GM23248 (cell line): Measurements from ENCODE around the gene NCOA7. TPM values are rescaled to one million over a fixed set of nuclear protein-coding genes. Genes with fewer than 3 reads are reported as not detected.

Experiments
- DNase-seq: peaks from one replicate; pipeline ENCODE4 v3.0.0-alpha.2; 2015
- H2AFZ ChIP-seq: fragments of 200-600 bp; sonication (generic); 2 replicates; pipeline ENCODE4 v1.6.1; 2016; ENCODE audit warnings: antibody characterized with exemption
- H3F3A ChIP-seq: fragments of 200-600 bp; sonication (generic); 2 replicates; pipeline ENCODE4 v1.6.1; 2016; ENCODE audit warnings: mild to moderate bottlenecking, antibody characterized with exemption, mixed run types; ENCODE audit not compliant: insufficient read depth
- H3K27ac ChIP-seq: fragments of 200-600 bp; sonication (generic); 2 replicates; pipeline ENCODE4 v1.5.1; 2016; ENCODE audit warnings: mild to moderate bottlenecking
- H3K27me3 ChIP-seq: fragments of 200-600 bp; sonication (generic); replicated peaks from 2 replicates; pipeline ENCODE4 v1.6.1; 2016; ENCODE audit warnings: mild to moderate bottlenecking; ENCODE audit not compliant: insufficient read depth
- H3K36me3 ChIP-seq: fragments of 200-600 bp; sonication (generic); 2 replicates; pipeline ENCODE4 v1.6.1; 2016; ENCODE audit warnings: low read depth, mild to moderate bottlenecking
- H3K4me1 ChIP-seq: fragments of 200-600 bp; sonication (generic); 2 replicates; pipeline ENCODE4 v1.6.1; 2016; ENCODE audit warnings: mild to moderate bottlenecking; ENCODE audit not compliant: insufficient read depth
- H3K4me2 ChIP-seq: fragments of 200-600 bp; sonication (generic); one replicate; pipeline ENCODE4 v1.6.1; 2016; ENCODE audit warnings: mild to moderate bottlenecking; ENCODE audit not compliant: unreplicated experiment
- H3K4me3 ChIP-seq: fragments of 200-600 bp; sonication (generic); 2 replicates; pipeline ENCODE4 v1.5.1; 2016; ENCODE audit warnings: mild to moderate bottlenecking
- H3K79me2 ChIP-seq: fragments of 200-600 bp; sonication (generic); 2 replicates; pipeline ENCODE4 v1.6.1; 2016; ENCODE audit warnings: mild to moderate bottlenecking; ENCODE audit not compliant: insufficient read depth
- H3K9ac ChIP-seq: fragments of 200-600 bp; sonication (generic); 2 replicates; pipeline ENCODE4 v1.6.1; 2016; ENCODE audit warnings: mild to moderate bottlenecking
- H3K9me2 ChIP-seq: fragments of 200-600 bp; sonication (generic); 2 replicates; pipeline ENCODE4 v1.6.1; 2016; ENCODE audit warnings: mixed run types, mild to moderate bottlenecking, moderate library complexity; ENCODE audit not compliant: insufficient read depth
- H3K9me3 ChIP-seq: fragments of 200-600 bp; sonication (generic); one replicate; pipeline ENCODE4 v1.6.1; 2017; ENCODE audit warnings: low read depth
- H4K20me1 ChIP-seq: fragments of 200-600 bp; sonication (generic); 2 replicates; pipeline ENCODE4 v1.6.0; 2016; ENCODE audit not compliant: insufficient read depth
- EZH2 ChIP-seq: fragments of 200-600 bp; sonication (generic); IDR thresholded peaks from 2 replicates; pipeline ENCODE4 v1.6.1; 2018; ENCODE audit warnings: antibody characterized with exemption, mild to moderate bottlenecking; ENCODE audit not compliant: insufficient read depth, poor library complexity, severe bottlenecking
- EZH2phosphoT487 ChIP-seq: fragments of 200-600 bp; sonication (generic); IDR thresholded peaks from 2 replicates; pipeline ENCODE4 v1.6.1; 2018; ENCODE audit warnings: antibody characterized with exemption, moderate library complexity, mild to moderate bottlenecking, low read depth; ENCODE audit not compliant: insufficient read depth
- WGBS, 2 experiments: methylation state at CpG; one replicate each; pipeline ENCODE4 v1.1.6; 2015 to 2017; ENCODE audit warnings: low lambda C conversion rate in 2 of 2, low coverage in 1 of 2; ENCODE audit errors: missing lambda C conversion rate in 2 of 2; 5-methylcytosine and 5-hydroxymethylcytosine counted together
- in situ Hi-C: fragments of 300-500 bp; cut with MboI; formaldehyde crosslinking; loops from 2 replicates; pipeline ENCODE4 v1.15.0; 2020
- polyA plus RNA-seq: library from polyadenylated mRNA; unstranded; fragments of >200 nt; fragmentation: Nextera tagmentation; extraction: Ambion mirVana; gene quantifications from 2 replicates; pipeline ENCODE4 v1.2.1, GENCODE V29; 2016
- total RNA-seq: library from RNA; depleted of rRNA; stranded (reverse); fragments of >200 nt; shearing (Covaris generic); gene quantifications from 2 replicates; pipeline ENCODE4 v1.2.3, GENCODE V29; 2014

Gene NCOA7
- total and polyA plus RNA-seq, 2 experiments from 2014 or later, result 9.5 to 10.2 TPM

GRCh38 chr6:125809570-125810170 is 18.9 kb downstream of the NCOA7 start:
- no peaks in the 10 kb centered on the region for H3K36me3 ChIP-seq
- H3K79me2 ChIP-seq, result peaks cover 20% of the 10 kb centered on the region
- in situ Hi-C loops, result no loop called here
- no peaks in the 10 kb centered on the region for H4K20me1 ChIP-seq
- H3K27ac ChIP-seq, result no peak overlapping the region
- H3F3A ChIP-seq, result peaks cover 25% of the 10 kb centered on the region
- H2AFZ ChIP-seq, result no peak overlapping the region
- H3K9me2 ChIP-seq, result peaks cover 4% of the 10 kb centered on the region; the same call in 1 of the 2 replicates
- no peak overlapping the region for H3K4me3 ChIP-seq
- 91 to 92% methylated on average over 3 of the region's 3 CpGs for WGBS, 2 experiments
- TF ChIP-seq EZH2phosphoT487 (no peak), EZH2 (no peak)
- peaks cover 20% of the 10 kb centered on the region for H3K4me1 ChIP-seq
- H3K9me3 ChIP-seq, result no peaks in the 10 kb centered on the region
- DNase-seq, result no peak
- H3K9ac ChIP-seq, result no peak overlapping the region
- no peak overlapping the region for H3K4me2 ChIP-seq
- no peaks in the 10 kb centered on the region for H3K27me3 ChIP-seq

- Histone ChIP-seq H3K79me2 (peaks cover 20% of the 10 kb centered on the region), H3K4me2 (no peak overlapping the region), H3K36me3 (no peaks in the 10 kb centered on the region), H3K9me2 (peaks cover 4% of the 10 kb centered on the region; the same call in 1 of the 2 replicates), H2AFZ (no peak overlapping the region), H3F3A (peaks cover 25% of the 10 kb centered on the region), H3K9ac (no peak overlapping the region), H3K27me3 (no peaks in the 10 kb centered on the region), H3K4me3 (no peak overlapping the region), H3K27ac (no peak overlapping the region), H3K4me1 (peaks cover 28% of the 10 kb centered on the region), H3K9me3 (no peaks in the 10 kb centered on the region), H4K20me1 (no peaks in the 10 kb centered on the region)
- WGBS, 2 experiments, result 95 to 98% methylated on average over 1 of the region's 1 CpG
- TF ChIP-seq EZH2 (no peak), EZH2phosphoT487 (no peak)
- in situ Hi-C loops, result no loop called here
- no peak for DNase-seq
Measured at GRCh38 chr6:125810445-125810844, 19.7 kb downstream of the NCOA7 start.

GRCh38 chr6:125811259-125811658 is 20.5 kb downstream of the NCOA7 start:
- Histone ChIP-seq H3K9me2 (peaks cover 4% of the 10 kb centered on the region; the same call in 1 of the 2 replicates), H3K36me3 (no peaks in the 10 kb centered on the region), H3K4me2 (no peak overlapping the region), H3K4me1 (peaks cover 29% of the 10 kb centered on the region), H4K20me1 (no peaks in the 10 kb centered on the region), H2AFZ (no peak overlapping the region), H3K27ac (no peak overlapping the region), H3K79me2 (peaks cover 20% of the 10 kb centered on the region), H3F3A (peaks cover 25% of the 10 kb centered on the region), H3K9me3 (no peaks in the 10 kb centered on the region), H3K27me3 (no peaks in the 10 kb centered on the region), H3K4me3 (no peak overlapping the region), H3K9ac (no peak overlapping the region)
- in situ Hi-C loops, result no loop called here
- no peak for DNase-seq
- TF ChIP-seq EZH2 (no peak), EZH2phosphoT487 (no peak)
- WGBS, 2 experiments, result 88 to 90% methylated on average over 5 of the region's 5 CpGs

GRCh38 chr6:125812394-125813292 is 21.9 kb downstream of the NCOA7 start:
- WGBS, 2 experiments, result 19 to 20% methylated on average over 10 of the region's 10 CpGs
- H3K4me3 ChIP-seq, result peak overlapping the region; percentile 69
- H3K79me2 ChIP-seq, result peaks cover 20% of the 10 kb centered on the region
- peak overlapping the region; percentile 82 for H3K27ac ChIP-seq
- H3F3A ChIP-seq, result peaks cover 29% of the 10 kb centered on the region
- in situ Hi-C loops, result no loop called here
- TF ChIP-seq EZH2phosphoT487 (no peak), EZH2 (no peak)
- H3K4me2 ChIP-seq, result peak overlapping the region; percentile 84
- H3K9ac ChIP-seq, result peak overlapping the region; percentile 60
- no peaks in the 10 kb centered on the region for H3K36me3 ChIP-seq
- H4K20me1 ChIP-seq, result no peaks in the 10 kb centered on the region
- peak overlapping the region; percentile 77 for H2AFZ ChIP-seq
- peaks cover 38% of the 10 kb centered on the region for H3K4me1 ChIP-seq
- no peaks in the 10 kb centered on the region for H3K9me3 ChIP-seq
- DNase-seq, result peak; percentile 92
- H3K27me3 ChIP-seq, result no peaks in the 10 kb centered on the region
- H3K9me2 ChIP-seq, result peaks cover 4% of the 10 kb centered on the region; the same call in 1 of the 2 replicates
